Stimulated activated naive CD4-positive, alpha-beta T cell treated with Interleukin-2 at 50 U/mL for 16 hours (primary cell): Measurements from ENCODE around the gene MAML3.

Source experiments
- DNase-seq: peaks from one replicate; lab custom pipeline; 2025; lab: John Stamatoyannopoulos, UW

MAML3 gene

DNA sequence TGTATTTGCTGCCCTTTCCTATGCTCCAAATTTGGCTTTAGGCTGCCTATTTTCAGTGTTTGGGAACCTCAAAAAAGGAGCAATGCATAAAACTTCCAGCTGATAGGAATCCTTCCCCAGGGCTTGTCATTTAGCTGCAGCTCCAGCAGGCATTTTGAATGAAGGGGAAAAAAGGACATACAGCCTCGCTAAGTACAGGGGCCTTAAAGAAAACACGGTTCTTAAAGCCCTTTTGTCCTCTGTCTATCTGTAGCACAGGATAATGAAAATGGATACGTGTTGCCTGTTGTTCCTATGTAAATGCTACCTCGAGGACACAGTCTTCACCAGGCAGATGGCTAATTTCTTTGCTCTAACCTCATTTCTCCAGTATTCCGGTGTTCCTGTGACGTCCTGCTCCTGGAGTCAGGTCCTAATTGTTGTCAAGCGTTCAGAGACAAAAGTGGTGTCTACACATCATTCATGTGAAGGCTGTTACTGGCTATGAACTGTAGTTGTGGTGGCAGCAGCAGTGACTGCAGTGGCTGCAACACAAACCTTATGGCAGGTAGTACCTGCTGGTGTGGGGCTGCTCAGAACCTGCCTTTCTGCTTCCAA, 371.0 kb downstream of the MAML3 start:
- no peak for DNase-seq

DNA sequence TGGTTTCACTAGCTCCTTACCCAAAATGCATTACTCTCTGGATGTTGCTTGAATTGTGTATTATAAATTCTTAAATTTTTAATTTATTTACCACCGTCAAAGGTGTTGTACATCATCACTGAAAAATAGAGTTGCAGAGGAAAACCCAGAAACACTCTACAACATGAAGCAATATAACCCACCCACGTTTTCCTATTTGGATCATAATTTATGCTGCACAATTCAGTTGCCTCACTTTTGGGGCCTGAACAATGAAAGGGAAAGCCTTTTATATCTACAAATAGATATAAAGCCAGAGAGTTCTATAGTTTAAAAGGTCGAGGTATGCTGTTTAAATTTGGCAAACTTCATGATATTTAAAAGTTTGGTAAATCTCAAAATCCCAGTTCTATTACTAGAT, 372.9 kb downstream of the MAML3 start:
- DNase-seq: no peak

DNA sequence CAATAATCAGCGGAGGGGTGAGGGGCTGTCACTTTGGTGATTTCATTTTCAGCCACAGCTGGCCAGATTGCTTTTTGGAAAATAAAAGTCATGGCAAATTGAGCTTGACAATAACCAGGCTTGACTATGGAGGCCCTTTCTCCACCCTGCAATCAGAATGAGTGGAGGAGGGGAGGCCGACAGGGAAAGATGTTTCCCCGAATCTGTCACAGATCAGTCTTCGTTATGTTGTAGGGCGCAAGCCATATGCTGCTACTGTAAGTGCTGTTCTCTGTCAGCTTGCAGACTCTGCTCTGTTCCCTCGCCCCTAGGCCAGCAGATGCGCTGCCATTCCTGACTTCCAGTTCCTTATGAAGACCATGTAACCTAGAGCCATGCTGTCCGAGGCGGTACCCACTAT, 374.3 kb downstream of the MAML3 start:
- DNase-seq: no peak

DNA sequence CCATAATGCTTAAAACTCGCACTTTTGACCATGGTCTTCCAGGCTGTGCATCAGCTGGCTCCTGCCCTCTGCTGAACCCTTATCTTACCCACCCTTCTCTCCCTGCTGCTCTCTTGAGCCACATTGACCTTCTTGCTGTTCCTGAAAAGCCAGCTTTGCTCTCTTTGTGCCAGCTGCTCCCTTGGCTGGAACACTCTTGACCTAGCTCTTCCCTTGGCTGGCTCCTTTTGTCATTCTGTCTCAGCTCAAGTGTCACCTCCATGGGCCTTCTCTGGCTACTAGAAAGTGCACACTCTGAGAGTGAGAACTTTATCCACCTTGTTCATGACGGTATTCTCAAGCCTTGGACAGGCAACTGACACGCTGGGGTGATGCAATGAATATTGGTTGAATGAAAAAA, 376.2 kb downstream of the MAML3 start:
- no peak for DNase-seq

DNA sequence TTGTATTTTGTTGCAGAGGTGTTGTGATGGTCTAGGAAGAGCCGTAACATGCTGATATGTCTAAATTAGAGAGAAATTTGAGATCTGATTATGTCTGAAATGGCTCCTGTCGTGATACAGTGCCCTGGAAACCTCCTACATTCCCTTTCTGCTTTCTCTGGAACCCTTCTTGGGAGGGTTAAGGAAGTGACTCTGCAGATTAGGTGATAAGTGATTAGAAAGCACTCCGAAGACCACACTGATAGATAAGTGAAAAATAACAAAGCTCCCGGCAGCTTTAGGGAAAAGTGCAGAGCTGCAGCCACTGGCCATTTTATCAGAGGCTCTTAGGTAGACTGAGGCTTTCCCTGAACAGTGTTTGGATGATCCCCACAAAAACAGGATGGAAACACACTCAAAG, 377.7 kb downstream of the MAML3 start:
- no peak for DNase-seq

DNA sequence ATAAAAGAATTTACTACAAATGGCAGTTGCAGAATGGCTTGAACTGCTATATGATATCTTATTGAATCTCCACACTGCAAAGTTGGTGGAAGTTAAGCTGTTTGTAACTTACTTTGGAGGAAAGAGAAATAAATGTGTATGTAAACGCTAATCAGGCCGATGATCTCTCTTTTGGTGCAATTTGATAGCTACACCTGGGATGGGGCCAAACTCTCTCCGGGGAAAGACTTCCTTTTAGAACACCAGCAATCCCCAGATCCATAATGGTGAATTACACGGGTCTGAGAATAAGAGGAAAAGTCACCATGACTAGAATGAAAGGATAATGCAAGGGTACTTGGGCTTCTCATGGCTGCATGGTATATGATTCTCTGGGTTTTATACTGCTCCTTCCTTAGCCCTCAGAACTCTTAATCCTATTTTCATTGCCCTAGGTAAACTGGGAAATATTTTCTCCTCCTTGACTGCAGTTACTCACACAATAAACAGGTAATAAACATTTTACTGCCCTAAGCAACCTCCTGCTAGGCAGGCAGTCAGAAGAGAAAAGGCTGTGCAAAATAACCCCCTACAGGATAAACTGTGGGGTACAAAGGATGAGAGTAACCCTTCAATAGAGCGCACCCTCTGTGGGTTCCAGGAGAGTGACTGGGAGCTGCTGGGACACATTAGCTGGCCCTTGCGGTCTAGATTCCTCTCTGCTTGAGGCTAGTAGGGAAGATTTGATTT, 379.1 kb downstream of the MAML3 start:
- DNase-seq: no peak

DNA sequence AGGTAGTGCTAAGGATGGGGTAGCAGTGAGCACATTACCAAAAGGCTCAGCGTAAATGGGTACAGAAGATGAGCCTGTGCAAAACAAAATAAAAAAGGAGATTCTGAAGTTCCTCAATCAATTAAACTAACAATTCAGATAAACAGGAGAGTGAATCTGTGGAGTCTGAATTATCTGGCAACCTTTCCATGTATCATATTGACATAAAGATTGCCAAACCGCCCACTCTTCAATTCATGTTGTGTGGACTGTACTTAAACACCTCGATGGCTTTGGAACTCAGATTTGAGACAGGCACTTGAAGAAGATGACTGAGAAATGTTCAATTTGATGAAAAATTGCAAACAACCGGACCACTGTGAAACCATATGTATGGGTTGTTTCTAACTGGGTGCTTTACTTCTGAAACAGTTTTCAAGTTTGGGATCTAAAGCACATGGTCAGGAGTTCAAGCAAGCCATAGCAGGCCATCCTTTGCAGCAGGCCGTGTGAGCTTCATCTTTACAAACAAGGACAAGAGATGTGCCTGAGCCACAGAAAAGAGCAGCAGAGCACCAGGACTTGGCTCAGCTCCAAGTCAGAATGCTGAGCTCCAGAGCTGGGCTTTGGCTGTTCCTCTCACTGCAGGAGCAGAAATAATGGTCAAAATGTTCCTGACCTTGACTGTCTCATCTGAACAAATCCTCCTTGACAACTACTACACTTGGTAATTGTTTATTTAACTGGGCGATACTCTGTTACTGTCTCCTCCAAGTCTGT, 380.2 kb downstream of the MAML3 start:
- DNase-seq: no peak

DNA sequence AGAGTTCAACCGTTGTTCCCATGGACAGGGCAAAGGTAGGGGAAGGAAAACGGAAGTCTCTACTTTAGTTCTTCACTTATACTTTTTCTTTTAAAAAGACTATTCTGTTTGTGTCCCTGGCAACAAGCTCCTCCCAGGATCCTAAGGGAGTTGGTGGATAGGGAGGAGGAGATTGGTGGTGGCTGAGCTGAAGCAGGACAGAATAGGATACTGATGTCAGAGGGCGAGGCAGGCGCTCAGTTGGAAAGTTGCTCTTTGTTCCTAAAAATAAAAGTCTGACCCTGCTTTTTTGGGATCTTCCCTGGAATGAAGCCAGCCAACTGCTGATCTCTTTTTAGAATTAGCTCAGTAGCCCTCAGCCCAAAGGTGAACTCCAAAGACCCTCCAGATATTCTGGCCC, 383.6 kb downstream of the MAML3 start:
- DNase-seq: no peak

DNA sequence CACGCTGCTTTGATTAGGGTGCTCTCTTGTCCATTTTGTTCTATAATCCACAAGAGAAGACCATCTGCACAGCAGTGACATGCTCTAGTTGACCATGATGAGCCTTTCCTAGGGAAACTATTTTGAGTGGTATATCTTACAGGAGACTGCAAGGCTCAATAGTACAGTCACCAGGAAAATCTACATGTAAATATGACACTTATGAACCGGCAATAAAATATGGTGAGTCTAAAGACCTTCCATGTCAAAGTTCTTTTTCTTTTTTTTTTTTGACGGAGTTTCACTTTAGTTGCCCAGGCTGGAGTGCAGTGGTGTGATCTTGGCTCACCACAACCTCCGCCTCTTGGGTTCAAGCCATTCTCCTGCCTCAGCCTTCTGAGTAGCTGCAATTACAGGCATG, 384.6 kb downstream of the MAML3 start:
- no peak for DNase-seq

DNA sequence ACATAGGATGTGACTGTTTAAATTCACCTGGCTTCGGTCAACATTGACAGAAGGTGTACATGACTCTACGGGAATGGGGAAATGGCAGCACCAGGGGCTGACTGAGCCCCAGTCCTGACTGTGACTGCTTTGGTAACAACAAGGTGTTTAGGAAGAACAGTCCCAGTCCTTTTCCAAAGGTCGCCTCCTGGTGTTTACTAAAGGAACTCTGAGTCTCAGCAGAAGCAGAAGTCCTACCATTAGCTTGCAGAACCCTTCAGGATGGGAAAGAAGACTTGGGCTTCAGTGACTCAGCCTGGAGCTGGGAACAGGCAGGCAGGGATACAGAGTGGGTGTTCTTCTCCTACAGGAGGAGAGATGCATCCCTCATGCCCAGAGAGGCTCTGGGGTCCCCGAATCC, 385.1 kb downstream of the MAML3 start:
- no peak for DNase-seq

DNA sequence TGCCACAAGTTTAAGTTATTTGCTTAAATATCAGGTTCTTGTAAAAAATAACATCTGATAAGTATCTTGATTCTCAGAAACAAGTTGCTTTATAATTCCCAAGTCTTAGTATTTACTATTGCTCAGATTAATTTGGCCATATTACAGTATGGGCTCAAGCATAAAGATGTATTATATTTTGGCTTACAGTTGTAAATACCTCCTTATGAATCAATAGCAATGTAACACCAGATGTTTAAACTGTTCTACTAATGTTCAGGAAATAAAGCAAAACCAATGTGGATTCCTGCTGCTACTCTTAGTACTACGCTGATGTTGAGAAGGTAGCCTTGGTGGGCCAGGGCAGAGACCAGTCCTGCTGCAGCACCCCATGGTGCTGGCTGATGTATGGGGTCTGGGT, 385.6 kb downstream of the MAML3 start:
- no peak for DNase-seq

DNA sequence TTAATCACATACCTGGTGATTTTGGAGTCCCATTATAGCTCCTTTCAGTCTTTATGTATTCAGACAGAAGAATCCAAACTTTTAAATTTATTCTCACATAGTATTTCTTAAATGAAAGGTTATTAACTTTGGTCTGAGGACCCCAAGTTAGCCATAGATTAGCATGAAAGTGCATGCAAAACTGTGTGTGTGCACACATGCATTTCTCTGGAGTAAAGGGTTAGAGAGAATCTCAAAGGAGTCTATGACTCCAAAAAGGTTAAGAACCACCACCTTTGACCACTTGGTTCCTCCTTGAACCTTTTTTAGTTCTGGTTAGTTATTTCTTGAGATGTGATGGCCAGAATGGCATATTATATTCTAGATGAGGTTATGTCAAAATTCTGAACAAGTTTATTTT, 386.4 kb downstream of the MAML3 start:
- DNase-seq: no peak

DNA sequence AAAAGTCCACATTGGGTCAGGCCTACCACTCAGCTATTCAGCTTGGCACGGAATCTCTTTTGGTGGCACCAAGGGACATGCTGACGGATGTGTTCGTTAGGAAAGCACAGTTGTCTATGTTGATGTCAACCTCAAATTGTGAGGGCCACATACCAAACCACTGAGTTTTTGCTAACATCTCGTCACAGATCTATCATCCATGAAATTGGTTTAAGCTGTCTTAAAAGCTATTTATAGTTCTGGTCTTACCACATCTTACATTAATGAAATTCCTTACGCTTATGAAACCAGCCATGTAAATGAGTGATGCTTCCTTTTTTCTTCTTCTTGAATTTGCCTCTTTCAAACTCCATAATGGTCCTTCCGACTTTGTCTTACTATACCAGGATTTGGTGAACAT, 386.8 kb downstream of the MAML3 start:
- no peak for DNase-seq

DNA sequence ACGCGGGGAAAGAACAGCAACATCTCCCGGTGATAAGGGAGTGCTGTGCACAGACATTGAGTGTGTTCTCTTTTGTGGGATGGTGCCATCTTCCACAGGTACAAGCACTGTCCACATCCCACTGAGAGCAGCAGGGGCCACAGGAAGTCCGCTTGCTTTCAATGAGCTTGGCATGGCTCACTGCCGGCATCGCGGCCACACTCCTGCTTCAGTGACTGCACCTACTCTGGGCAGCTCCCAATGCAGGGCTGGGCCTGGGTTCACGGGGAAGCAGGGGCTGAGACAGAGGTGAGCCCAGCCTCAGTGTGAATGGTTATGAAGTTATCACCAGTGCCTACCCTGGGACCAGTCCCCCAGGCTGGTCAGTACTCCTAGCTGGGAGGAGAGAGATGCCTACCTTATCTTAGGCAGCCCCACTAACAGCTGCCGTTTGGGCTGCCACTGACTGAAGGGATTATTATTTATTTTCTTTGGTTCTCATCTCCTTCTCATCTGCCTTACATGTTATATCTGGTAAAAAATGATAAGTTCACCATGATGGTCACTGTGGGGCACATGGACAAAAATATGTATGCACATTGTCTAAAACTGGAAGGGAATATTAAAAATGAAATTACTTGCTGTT, 389.2 kb downstream of the MAML3 start:
- no peak for DNase-seq

DNA sequence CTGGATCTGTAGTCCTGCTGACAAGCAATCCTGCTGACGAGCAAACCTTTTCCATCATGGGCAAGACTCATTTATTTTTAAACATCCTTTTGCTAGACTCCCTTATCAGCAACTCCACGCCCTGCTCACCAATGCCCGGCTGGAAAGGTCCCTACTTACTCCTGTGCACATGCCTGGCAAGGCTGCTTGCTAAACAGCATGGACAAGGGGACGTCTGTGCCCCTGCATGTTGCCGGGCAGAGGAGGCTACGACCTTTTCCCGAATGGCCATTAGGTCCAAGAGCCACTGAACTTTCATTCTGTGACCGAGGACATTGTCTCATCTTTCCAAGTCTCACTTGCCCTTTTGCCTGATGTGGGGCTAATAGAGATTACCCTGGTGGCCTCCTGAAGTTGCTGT, 389.8 kb downstream of the MAML3 start:
- DNase-seq: no peak

DNA sequence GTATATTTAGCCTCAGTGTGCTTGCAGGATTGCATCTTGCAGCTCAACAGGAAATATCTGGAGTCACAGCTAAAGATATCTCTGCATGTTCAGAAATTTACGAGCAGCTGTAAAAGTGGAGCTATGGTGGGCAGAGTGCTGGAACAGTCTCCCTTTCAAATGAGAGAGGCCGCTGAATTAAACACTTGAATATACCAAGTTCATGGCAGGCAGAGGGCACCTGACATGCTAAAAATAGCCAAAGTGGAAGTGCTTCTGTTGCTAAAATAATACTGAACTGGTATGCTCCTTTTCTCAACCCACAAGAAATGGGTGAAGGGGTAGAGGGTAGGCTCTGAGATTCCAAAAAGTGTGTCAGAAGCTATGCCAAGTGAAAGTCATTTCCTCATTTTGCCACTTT, 390.3 kb downstream of the MAML3 start:
- DNase-seq: no peak

DNA sequence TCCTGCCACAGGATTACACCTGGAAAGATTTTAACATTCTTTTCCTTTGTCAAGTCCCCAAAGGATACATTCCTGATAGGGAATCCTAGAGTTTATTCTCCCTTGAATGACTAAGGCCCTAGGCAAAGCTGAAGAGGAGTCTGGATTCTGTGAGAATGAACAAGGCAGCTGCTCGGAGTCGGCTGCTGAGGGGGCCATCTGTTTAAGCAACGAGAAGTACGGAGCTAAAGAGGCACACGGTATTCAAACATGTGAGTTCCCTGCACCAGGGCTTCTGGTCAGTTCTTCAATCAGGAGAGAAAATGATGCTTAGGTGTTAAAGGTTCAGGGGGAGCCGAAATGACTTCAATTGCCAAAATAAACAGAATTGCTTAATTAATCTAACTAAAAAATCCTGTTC, 390.8 kb downstream of the MAML3 start:
- DNase-seq: no peak

DNA sequence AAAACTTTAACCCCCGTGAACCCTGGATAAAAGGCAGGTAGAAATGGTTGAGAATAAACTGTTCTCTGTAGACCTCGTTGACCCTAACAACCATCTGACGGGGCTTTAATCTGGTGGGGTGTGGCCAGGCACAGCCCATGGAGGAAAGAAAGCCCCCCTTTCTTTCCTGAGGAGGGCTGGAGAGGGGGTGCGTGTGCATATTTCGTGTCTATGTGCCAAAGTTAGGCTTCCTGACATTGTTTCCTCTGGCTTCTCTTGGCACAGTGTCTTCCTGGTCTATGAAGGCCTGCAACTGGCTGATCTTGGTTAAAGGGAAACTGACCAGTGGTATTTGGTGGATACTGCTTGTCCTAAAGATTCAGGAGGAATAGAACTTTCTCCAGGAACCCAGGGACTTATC, 391.3 kb downstream of the MAML3 start:
- DNase-seq: no peak

DNA sequence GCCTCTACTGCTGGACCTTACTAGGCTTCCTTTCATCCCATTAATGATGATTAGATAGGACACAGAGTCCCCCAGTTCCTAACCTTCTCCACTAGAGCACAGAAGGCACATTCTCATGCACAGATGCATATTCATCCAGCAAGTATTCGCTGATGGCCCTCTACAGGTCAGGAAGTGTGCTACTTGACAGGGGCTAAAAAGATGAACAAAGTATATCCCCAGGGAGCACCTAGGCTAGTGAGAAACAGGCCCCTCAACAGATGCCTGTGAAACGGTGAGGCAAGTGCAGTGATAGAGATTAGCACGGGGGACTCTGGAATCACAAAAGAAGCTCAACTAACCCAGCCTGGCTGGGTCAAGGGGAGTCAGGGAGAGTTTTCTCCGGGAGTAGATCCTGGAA, 392.5 kb downstream of the MAML3 start:
- no peak for DNase-seq

DNA sequence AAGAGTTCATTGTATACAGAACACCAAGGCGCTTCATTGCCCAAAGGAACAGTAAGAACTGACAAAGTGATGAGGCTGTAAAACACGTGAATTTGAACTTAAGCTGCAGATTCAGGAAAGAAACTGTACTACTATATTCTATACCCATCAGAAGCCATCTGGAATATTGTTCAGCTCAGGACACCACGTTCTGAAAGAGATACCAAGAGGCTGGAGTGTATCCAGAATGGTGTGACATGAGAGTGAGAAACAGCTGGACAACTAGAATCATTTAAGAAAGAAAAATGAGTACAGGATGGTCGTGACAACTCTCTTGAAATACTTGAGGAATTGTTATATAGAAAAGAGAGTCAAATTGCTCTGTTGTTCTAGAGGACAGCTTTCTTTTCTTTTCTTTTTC, 393.4 kb downstream of the MAML3 start:
- DNase-seq: no peak

DNA sequence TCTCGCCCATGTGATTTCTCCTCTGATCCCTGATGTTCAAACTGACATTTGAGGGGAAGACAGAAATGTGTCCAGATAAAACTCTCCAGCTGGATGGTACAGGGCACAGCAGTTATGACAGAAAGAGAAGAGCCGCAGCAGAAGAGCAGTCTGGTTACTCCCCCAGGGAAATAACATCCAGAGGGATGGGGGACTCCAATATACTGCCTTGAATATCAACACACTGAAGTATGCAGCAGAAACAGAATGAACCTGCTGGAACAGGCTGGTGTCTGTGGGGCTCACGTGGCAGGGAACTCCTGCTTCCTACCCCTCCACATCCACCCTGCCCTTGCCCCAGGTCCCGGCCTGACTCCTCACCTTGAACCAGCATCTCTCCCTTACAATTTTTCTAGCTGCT, 394.9 kb downstream of the MAML3 start:
- DNase-seq: no peak

DNA sequence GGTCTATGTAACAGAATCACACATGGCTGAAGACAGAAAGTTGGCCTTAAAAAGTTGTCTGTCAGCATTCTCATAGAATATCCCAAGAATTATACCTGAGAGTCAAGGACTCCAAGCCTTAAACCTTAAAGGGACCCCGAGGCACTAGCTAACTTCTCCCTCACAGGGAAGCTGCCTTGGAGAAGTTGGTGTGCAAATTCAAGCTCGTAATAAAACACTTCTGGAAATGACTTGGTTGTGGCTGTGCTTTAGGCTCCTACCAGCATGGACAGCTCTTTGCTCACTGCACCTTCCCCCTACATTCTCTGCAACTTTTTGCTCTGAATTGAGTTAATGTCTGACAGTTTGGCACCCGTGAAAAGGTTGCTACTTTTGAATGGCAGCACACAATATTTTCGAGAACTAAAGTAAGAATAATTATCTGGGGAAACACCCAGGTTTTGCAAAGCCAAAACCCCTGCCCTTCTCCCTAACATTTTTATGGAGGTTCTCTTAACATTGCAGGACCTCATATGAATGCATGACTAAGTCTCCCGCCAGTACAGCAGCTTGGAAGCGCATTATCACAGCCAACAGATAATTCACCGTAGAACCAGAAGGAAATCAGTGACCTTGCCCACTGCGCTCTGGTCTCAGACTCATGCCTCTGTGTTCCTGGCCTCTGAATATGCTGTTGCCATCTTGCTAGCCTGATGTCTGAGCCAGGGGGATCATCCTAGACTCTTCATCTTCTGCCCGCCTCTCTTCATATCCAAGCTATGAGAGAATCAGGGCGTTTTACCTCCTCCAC, 397.4 kb downstream of the MAML3 start:
- DNase-seq: no peak
